ENCODE measurements around the gene ID3.

DNA sequence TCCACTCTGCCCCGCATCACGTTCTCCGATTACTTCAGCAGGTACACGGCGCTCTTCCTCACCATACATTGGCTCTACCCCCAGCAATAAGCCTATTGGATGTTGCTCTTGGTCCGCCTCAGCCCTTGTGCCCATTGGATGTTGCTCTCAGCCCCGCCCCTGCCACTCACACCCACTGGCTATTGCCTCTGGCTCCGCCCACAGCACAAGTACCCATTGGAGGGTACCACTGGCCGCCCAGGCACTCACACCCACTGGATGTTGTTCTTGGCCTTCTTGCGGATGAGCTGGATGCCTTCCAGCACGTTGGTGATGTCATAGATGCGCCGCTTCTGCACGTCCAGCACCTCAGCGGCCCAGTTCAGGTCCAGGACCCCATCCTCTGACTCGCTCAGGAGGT is 37.7 kb downstream of the ID3 start:
- TF ChIP-seq CTCF (IDR thresholded peaks at IDR 0.05): no peak
- no peak for TF ChIP-seq POLR2A (IDR thresholded peaks at IDR 0.05)
